OCI-LY3 (cell line): ENCODE results near the gene KCTD5.
"Not testable (repeated sequence)": the region's sequence is repeated elsewhere in the genome, so short reads cannot be mapped to it uniquely, and the experiment has no call there.

Experiments
- CTCF ChIP-seq: fragments of 200-600, 300-600 bp; sonication (generic); IDR thresholded peaks from 2 replicates; pipeline ENCODE4 v1.5.1; 2014; ENCODE audit warnings: antibody characterized with exemption, low read length, low read depth
- EZH2phosphoT487 ChIP-seq: fragments of 200-600 bp; shearing (Covaris generic); IDR thresholded peaks from 2 replicates; pipeline ENCODE4 v1.6.1; 2018; ENCODE audit warnings: antibody characterized with exemption, mixed run types, low read depth

GRCh38 chr16:2657803-2658202 lies 24.5 kb upstream of the KCTD5 start:
- not testable (repeated sequence) for TF ChIP-seq CTCF, EZH2phosphoT487
